Measurements from ENCODE around the gene NRCAM. TPM values are rescaled to one million over a fixed set of nuclear protein-coding genes. Genes with fewer than 3 reads are reported as not detected.

Gene NRCAM
- total RNA-seq, 1 experiment from 2014 or later, result 30.8 TPM

DNA sequence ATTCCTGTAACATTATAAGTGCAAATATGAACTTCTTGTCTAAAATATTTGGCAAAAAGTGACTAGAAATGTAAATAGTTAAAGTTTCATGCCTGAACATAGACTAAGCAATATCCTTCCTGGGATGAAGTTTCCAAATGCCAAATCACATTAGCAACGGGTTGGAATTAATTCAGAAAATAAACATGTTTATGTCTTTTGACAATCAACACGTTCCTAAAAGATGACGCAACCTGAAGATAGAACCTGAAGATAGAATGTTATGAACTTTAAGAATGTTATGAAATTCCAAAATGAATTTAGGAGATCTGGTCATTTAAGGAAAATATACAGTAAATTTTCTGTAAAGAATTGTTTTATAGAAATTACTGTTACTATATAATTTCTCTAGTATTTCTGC is 335.3 kb downstream of the NRCAM start:
- H3K36me3 ChIP-seq, result no peaks in the 10 kb centered on the region
- no peak overlapping the region for H3K27ac ChIP-seq

DNA sequence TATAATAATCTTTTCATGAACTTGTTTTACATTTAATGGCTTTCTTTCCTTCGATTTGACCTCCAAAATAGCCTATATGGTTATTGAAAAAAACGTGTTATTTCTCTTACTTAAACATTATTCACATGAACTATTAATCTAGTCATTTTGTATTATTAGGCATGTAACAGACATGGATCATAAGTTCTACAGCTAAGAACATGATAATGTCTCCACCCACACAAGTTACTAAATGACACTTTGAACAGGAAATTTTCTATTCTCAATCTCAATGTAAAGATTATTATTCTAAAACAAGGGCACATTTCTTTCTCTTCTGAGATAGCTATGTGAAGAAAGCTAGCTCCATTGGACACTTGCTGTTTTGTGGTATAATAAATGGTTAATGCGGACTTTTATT is 336.0 kb downstream of the NRCAM start:
- Histone ChIP-seq H3K4me1 (no peaks in the 10 kb centered on the region), H3K27ac (no peak overlapping the region), H3K36me3 (no peaks in the 10 kb centered on the region), H3K4me3 (no peak overlapping the region), H3K9me3 (replicated peaks) (no peaks in the 10 kb centered on the region; the same call in 1 of the 2 replicates), H3K27me3 (no peaks in the 10 kb centered on the region)
- no peak for DNase-seq

More for the DNA sequence above, 335.3 kb downstream of the NRCAM start:
- Histone ChIP-seq H3K27me3 (no peaks in the 10 kb centered on the region), H3K9me3 (replicated peaks) (no peaks in the 10 kb centered on the region; the same call in 1 of the 2 replicates), H3K4me3 (no peak overlapping the region), H3K4me1 (no peaks in the 10 kb centered on the region)
- no peak for DNase-seq

DNA sequence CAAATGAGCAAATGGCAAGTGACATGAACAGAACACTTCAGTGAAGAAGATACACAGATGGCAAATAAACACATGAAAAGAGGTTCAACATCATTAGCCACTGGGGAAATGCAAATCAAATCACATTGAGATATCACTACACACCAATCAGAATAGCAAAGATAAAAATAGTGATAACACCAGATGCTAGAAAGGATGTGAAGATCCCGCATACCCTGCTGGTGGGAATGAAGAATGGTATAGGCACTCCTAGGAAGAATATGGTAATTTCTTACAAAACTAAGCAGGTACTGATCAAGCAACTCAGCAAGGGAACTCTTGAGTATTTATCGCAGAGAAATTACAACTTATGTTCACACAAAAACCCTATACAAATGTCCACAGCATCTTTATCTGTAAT is 337.3 kb downstream of the NRCAM start:
- no peak for DNase-seq
- Histone ChIP-seq H3K9me3 (replicated peaks) (no peaks in the 10 kb centered on the region), H3K4me3 (no peak overlapping the region), H3K27ac (no peak overlapping the region), H3K4me1 (no peaks in the 10 kb centered on the region), H3K27me3 (no peaks in the 10 kb centered on the region), H3K36me3 (no peaks in the 10 kb centered on the region)

DNA sequence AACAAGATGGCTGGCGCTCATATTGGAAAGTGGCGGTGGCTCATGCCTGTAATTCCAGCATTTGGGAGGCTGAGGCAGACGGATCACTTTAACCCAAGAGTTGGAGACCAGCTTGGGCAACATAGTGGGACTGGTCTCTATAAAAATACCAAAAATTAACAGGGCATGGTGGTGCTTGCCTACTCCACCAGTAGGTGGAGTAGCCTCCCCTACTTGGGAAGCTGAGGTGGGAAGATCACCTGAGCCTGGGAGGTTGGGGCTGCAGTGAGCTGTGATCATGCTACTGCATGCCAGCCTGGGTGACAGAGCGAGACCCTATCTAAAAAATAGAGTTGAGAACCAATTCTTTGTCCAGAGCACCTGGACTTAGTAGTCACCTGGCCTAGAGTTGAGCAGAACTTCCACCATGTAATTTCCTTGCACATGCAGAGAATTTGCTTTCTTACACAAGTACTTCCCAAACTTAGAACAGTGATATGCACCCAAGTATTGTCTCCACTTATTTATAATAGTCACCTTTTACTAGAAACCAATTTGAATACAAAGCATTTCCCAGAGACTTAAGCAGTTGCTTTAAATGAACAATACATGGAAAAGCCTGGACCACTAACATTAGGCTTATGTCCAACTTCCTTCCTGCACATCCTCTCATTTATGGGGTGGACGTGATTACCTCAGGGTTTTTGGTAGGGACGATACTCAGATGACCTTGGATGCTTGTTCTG is 342.0 kb downstream of the NRCAM start:
- Histone ChIP-seq H3K9me3 (replicated peaks) (no peaks in the 10 kb centered on the region), H3K27ac (no peak overlapping the region), H3K27me3 (no peaks in the 10 kb centered on the region), H3K4me3 (no peak overlapping the region), H3K4me1 (no peaks in the 10 kb centered on the region), H3K36me3 (no peaks in the 10 kb centered on the region)
- DNase-seq, result peak; percentile 28 to 49

DNA sequence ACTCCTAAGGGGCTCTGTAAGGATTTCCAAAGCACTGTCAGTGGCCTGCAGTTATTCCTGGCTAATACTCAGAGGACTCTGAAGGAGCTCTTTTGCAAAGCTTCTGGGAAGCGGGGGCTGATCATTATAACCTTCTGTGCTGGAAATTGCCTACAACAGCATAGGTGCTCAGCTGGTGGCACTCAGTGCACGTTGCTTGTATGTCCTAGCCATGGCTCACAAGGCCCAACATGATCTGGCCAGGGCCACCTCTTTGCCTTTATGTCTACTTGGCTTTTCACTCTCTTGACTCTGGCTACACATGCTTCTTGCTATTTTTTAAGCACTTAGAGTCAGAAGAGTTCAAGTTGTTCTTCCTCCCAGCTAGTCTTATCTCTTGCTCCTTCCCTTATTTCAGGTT is 343.6 kb downstream of the NRCAM start:
- Histone ChIP-seq H3K4me3 (no peak overlapping the region), H3K27me3 (no peaks in the 10 kb centered on the region), H3K4me1 (no peaks in the 10 kb centered on the region), H3K36me3 (no peaks in the 10 kb centered on the region), H3K27ac (no peak overlapping the region), H3K9me3 (replicated peaks) (no peaks in the 10 kb centered on the region)
- no peak for DNase-seq

DNA sequence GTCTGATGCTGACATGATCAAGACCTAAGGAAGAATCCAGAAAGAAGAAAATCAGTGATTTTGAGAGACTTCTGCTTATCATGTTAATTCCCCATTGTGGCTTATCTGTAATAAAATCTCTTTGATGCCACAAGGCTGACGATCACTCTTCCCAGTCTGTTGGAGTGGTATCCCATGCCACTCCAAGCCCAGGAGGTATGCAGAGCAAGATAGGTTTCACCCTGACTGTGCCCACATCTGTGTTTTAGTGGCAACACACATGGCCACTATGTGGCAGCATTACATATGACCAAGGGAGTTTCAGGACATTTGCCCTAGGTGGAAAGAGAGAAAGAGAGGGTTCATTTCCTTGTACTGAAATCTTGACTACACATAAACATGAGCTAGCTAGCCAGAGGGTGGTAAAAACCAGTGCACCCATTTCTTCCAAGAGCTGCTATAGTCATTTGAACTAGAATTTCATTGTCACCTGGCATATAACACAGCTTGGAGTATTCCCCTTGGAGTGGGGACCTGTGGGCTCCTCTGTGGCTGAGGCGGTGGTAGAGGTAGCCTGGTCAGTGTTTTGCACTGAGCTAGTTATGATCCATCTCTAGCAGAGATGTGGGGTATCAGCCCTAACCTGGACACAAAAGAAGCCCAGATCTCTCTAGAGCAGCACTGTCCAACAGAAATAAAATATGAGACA is 346.9 kb downstream of the NRCAM start:
- H3K36me3 ChIP-seq, result no peaks in the 10 kb centered on the region
- no peaks in the 10 kb centered on the region for H3K4me1 ChIP-seq
- no peaks in the 10 kb centered on the region for H3K9me3 ChIP-seq (replicated peaks)
- H3K4me3 ChIP-seq, result no peak overlapping the region
- H3K27me3 ChIP-seq, result no peaks in the 10 kb centered on the region
- H3K27ac ChIP-seq, result no peak overlapping the region
- DNase-seq, result peak in 1 of 2 experiments; percentile 46

DNA sequence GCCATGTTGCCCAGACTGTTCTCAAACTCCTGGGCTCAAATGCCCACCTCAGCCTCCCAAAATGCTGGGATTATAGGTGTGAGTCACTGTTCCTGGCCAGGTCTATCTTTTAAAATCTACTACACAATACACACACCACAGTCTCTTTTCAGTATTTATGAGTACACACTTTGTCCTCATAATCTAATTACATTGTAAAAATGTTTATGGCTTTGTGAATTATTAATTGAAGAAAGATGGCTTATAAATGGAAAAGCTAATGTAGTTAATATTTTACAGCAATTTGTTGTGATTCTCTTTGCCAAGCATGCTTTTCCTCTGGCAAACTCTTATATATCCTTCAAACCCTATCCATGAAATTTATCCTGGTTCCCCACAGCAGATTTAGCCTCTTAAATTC is 348.1 kb downstream of the NRCAM start:
- no peaks in the 10 kb centered on the region for H3K9me3 ChIP-seq (replicated peaks)
- no peaks in the 10 kb centered on the region for H3K27me3 ChIP-seq
- H3K36me3 ChIP-seq, result no peaks in the 10 kb centered on the region
- H3K4me1 ChIP-seq, result no peaks in the 10 kb centered on the region
- no peak overlapping the region for H3K27ac ChIP-seq
- no peak overlapping the region for H3K4me3 ChIP-seq
- no peak for DNase-seq

DNA sequence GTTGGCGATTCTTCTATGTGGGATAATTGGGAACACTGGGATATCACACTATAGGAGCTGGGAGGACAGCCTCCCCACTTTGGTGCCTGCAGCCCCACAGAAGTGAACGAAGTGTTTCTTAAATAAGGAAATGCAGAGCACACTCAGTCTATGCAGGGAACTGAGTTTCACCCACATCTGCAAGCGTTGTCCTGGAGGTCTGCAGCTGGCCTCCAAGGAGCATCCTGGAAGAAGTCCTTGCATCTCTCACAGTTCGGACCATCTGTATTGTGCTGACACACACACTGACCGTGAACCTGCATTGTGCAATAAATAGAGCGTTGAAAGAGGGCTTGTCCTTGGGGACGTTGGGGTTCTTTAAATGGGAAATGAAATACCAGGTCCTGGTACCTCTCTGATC is 351.9 kb downstream of the NRCAM start:
- no peak for DNase-seq
- H3K9me3 ChIP-seq (replicated peaks), result no peaks in the 10 kb centered on the region
- H3K27ac ChIP-seq, result no peak overlapping the region
- H3K27me3 ChIP-seq, result no peaks in the 10 kb centered on the region
- H3K4me3 ChIP-seq, result no peak overlapping the region
- no peaks in the 10 kb centered on the region for H3K4me1 ChIP-seq
- no peaks in the 10 kb centered on the region for H3K36me3 ChIP-seq

DNA sequence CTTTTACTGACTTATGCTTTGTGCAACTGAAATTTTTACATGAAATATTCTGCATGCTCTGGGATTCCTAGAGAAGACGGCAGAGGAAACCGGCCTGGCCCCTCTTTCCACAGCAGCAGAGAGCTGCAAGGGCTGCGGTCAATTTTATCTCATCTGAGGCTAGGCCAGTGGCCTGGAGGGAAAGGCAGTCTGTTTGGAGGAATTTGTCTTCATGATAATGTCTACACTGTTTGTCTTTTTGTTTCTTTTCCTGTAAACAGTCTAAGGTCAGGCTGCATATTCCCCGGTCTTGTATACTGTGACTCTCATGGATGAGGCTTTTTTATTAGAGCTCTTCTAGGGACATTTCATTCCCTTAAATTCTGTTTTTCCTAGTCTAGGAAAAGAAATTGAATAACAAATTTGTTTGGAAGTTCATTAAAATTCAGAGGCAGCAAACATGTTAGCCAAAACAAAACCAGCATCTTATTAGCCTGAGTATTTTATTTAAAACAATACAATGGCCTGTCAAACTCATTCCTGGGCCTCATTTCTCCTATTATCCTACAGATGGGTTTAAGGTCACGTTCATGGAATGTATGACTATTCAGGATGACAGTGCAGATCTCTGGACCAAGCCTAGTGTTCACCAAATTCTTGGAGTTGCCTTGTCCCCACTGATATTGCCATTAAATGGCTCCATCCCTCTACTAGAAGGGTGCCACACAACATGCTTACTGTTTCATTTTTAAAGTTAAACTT is 352.5 kb downstream of the NRCAM start:
- H3K36me3 ChIP-seq, result no peaks in the 10 kb centered on the region
- no peaks in the 10 kb centered on the region for H3K9me3 ChIP-seq (replicated peaks)
- H3K4me3 ChIP-seq, result no peak overlapping the region
- no peaks in the 10 kb centered on the region for H3K27me3 ChIP-seq
- DNase-seq, result no peak
- H3K27ac ChIP-seq, result no peak overlapping the region
- no peaks in the 10 kb centered on the region for H3K4me1 ChIP-seq

DNA sequence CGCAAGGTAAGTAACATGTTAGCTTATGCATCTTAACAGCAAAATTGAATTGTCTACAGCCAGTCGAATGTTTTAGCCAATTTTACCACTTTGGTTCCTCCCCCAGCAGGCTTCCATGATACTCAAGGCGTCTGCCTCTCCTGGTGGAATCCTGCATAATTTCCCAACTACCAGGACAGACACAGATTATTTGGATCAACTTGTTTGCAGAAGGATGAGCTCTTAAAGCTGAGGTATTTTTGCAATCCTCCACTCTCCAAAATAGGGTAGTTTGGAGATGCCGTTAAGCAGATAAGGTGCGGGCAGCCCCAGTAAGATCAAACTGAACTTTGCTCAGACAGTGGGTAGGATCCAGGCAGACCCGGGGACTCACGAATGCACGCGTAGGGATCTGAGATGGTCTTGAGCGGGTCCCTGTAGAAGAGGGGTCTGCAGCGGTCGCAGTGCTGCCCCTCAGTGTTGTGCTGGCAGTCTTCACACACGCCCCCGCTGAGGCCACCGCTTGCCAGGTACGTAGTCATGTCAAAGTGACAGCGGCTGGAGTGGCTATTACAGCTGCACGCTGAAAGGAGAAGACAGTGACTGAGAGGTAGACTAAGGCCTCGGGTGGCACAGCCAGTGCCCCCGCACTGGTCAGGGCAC is 353.4 kb downstream of the NRCAM start:
- no peak overlapping the region for H3K4me3 ChIP-seq
- no peaks in the 10 kb centered on the region for H3K9me3 ChIP-seq (replicated peaks)
- DNase-seq, result no peak
- no peak overlapping the region for H3K27ac ChIP-seq
- no peaks in the 10 kb centered on the region for H3K4me1 ChIP-seq
- H3K36me3 ChIP-seq, result no peaks in the 10 kb centered on the region
- no peaks in the 10 kb centered on the region for H3K27me3 ChIP-seq

DNA sequence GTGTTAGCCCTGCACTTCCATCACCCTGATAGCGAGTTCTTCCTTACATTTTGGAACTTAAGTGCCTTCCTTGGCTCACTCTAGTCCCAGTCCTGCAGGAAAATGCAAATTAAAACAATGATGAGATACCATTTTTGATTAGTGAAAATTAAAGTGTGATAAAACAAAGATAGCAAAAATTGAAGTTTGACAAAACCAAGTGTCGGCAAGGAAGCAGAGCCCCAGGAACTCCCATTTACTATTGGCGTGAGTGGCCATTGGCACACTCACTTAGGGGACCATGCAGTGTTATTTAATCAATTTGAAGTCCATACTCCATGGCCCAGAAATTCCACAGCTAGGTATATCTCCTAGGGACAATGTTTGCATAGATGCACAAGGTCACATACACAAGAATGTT is 354.5 kb downstream of the NRCAM start:
- H3K36me3 ChIP-seq, result no peaks in the 10 kb centered on the region
- no peaks in the 10 kb centered on the region for H3K27me3 ChIP-seq
- H3K4me3 ChIP-seq, result no peak overlapping the region
- no peaks in the 10 kb centered on the region for H3K4me1 ChIP-seq
- DNase-seq, result no peak
- H3K9me3 ChIP-seq (replicated peaks), result no peaks in the 10 kb centered on the region
- no peak overlapping the region for H3K27ac ChIP-seq

DNA sequence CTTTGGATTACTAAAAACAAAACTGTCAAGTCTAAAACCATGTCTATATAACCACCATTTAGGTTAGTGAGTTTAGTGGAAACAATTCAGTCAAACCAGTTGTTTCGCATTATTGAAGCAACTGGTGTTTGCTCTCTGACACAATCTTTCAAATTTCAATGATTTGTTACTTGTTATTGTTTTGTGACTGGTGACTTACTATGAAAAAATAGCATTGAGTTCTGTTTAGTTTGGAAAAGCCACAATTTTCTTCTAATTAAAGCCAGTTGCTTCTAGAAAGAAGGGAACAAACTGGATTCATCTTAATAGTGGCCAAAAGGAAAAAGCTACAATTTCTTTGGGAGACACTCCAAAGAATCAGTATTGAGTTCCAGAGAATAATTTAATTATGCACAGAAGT is 356.5 kb downstream of the NRCAM start:
- H3K9me3 ChIP-seq (replicated peaks), result no peaks in the 10 kb centered on the region

DNA sequence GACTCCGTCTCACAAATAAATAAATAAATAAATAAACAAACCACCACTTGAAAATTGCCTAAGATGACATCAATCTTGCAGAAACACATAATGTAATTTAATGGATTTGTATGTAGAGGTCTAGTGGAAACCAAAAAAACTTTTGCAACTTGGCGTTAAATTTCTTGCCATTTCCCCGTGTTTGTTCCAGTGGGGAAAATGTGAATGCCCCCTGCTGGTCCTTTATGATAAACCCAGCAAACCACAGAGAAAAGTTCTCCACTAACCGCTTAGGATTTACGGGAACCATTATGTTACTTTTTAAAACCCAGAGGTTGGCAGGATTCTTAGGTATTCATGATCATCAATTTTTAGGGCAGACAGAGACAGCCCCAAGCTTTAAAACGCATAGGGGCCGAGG is 358.5 kb downstream of the NRCAM start:
- peak in 1 of 2 experiments; percentile 42 for DNase-seq
- peaks cover 10% of the 10 kb centered on the region; the same call in 1 of the 2 replicates for H3K4me1 ChIP-seq

More for the DNA sequence above, 356.5 kb downstream of the NRCAM start:
- Histone ChIP-seq H3K27me3 (no peaks in the 10 kb centered on the region), H3K27ac (no peak overlapping the region), H3K4me1 (peaks cover 10% of the 10 kb centered on the region; the same call in 1 of the 2 replicates), H3K4me3 (no peak overlapping the region), H3K36me3 (no peaks in the 10 kb centered on the region)
- no peak for DNase-seq

More for the DNA sequence above, 358.5 kb downstream of the NRCAM start:
- Histone ChIP-seq H3K9me3 (replicated peaks) (no peaks in the 10 kb centered on the region), H3K4me3 (no peak overlapping the region), H3K36me3 (no peaks in the 10 kb centered on the region), H3K27ac (no peak overlapping the region), H3K27me3 (no peaks in the 10 kb centered on the region)

Data from SJCRH30 (cell line).